NCI-H1105 treated with DMSO at 0.1 percent for 48 hours (cell line): ENCODE results near the gene IFFO2.

Source experiments
- DNase-seq: peaks from one replicate; lab custom pipeline; 2025; lab: John Stamatoyannopoulos, UW

The IFFO2 gene

DNA sequence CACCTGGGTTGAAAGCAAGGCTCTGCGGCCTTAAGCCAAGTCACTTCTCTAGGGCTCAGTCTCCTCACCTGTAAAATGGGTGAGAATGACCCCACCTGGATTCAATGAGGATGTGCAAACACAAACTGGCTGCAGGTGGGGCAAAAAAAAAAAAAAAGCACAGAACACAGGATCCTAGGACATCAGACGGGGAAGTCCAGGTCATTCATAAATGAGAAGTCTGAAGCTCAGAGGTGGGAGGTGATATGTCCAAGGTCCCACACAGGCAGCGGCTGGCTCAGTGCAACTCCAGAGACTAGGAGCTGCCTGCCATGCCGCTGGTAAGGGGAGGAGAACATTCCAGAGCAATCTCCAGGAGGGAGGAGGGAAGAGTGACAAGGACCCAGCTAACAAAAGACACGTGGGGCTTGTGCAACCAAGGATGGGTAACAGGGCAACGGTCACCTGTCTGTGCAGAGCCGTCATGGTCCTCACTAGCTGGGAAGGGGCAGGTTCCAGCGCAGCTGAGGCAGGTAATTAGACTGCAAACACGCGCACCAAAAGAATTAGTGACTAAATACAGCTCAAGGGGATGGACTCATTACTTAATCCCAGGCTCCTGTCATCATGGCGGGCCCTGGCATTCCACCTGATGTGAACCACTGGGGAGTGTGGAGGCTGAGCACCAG, 19.5 kb downstream of the IFFO2 start:
- no peak for DNase-seq

DNA sequence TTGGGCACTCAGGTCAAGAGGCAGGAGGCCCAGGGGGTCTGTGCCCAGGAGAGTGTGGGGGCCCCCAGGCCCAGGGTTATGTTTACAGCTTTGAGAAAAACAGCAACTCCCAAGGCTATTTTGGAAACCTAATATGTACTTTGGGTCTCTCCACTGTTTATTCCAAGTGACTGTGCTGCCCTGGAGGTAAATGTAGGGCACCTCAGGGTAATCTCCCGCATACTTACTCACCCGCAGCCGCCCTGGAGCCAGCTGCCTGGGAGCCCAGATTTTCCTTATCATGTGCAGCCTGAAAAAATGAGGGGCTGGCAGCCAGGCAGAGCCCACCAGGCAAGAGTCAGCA, 20.0 kb downstream of the IFFO2 start:
- DNase-seq = no peak

DNA sequence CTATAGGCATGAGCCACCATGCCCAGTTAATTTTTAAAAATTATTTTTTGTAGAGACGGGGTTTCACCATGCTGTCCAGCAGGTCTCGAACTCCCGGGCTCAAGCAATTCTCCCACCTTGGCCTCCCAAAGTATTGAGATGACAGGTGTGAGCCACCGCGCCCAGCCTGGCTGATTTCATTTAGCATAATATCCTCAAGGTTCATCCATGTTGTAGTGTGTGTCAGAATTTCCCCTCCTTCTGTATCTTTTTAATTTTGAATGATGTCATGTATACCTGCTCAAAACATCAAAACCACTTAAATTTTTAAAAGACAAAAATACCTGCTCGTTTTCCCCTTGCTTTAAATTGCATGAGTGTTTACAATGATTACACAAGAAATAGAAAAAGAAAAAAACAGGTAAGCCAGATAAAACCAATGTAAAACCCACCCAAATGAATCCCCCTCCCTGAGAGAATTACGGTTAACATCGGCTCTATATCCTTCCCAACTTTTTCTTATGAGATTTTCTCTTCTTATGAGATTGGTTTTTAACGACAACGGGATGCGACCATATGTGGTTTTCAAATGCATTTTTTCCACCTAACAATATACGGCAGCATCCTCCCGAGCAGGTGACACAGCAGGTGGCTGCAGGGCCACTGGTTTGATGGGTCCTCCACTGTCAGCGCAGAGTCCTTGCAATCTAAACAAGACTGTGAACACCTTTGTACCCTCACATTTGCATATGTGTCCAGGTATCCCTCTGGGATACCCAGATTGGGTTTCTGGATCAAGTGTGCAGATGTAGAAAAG, 22.1 kb downstream of the IFFO2 start:
- DNase-seq = no peak

DNA sequence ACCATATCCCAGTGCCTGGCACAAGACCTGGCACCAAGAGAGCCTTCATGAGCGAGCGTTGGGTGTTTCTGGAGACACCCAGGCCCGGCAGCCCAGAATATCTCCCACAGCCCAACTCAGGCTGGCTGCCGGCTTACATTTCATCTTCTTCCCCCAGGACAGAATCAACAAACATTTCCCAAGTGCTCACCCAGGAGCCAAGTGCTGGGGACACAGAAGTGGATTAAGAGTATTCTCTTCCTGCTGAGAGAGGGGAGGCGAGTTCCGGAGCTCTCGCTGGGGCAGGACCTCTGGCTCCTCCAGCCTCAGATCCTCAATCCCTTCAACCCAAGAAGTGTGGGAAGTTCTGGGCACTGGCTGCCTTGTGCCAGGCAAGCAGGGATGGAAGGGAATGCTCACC, 23.6 kb downstream of the IFFO2 start:
- DNase-seq = no peak

DNA sequence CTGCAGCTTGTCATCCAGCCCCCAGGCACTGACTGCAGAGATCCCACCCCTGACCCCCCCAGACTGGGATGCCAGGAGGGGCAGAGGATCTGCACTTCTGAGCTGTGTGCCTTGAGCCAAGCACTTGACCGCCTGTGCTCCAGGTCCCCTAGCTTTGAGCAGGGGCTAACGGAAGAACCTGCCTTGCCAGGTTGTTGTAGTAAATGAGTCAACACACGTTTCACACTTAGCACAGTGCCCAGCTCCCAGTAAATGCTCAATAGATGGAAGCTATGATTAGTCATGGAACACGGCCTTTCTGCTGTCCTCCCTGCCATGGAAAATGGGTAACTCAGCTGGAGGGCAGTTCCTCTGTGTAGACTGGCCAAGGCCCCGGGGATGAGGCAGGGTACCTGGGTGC, 24.1 kb downstream of the IFFO2 start:
- DNase-seq = no peak

DNA sequence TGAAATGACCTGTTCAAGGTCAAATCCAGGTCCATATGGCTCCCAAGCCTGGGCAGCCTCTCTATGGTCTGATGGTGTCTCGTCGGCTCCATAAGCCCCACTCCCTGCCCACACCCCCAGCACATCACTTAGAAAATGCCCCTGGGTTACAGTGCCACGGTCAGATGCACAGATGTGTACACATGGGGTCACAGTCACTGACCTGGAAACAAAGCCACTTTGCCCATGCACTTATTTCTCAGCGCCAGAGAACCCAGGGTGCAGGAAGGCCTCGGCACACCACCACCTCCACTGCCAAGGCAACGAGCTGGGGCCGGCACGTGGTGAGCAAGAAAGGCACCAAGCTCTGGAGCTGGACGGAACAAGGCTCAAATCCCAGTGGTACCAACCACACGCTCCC, 24.7 kb downstream of the IFFO2 start:
- no peak for DNase-seq

DNA sequence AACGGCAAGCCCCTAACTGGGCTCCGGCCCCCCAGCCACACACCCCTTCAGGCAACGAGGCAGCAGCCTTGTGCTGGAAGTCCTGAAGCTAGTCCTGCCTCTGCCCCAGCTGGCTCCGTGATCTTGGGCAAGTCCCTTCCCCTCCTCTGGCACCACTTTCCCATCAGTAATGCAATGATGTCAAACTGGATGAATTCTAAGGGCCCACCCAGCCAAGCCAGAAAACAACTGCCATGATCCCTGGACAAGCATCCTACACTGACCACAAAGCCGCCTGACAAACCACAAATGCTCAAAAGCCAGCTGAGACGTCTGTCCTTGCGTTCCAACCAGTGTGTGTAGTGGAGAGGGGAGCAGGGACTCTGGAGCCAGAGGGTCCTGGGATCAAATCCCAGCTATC, 26.8 kb downstream of the IFFO2 start:
- no peak for DNase-seq

DNA sequence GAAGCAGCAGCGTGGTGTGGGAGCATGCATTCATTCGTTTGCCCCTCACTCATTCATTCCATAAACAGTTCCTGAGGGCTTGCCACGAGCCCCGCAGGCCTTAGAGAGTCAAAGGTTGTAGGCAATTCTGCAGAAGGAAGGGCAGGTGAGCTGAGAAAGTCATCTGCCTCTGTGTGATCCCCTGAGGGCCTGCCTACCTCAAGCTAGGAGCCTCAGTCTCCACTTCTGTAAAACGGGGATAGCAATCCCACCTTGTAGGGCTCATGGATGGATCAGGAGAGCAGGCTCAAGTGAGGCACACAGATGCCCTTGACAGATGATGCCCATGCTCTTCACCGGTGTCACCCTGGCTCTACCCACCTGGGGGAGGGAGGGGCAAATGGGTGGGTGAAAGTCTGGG, 27.5 kb downstream of the IFFO2 start:
- no peak for DNase-seq

DNA sequence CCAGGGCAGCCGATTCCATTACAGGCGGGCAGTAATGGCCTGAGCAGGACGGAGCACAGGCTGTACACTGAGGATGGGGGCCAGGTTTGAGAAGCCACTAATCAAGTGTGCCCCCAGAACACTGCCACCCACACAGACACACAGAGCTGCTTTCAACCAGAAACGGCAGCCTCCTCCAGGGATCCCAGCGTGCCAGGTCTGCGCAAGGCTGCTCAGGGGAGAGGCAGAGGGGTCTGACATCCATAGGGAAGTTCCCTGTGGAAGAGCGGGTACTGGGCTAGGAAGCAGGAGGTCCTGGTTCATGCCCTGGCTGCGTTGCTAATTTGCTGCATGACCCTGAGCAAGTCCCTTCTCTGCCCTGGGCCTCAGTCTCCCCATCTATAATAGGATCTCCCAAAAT, 28.1 kb downstream of the IFFO2 start:
- no peak for DNase-seq

DNA sequence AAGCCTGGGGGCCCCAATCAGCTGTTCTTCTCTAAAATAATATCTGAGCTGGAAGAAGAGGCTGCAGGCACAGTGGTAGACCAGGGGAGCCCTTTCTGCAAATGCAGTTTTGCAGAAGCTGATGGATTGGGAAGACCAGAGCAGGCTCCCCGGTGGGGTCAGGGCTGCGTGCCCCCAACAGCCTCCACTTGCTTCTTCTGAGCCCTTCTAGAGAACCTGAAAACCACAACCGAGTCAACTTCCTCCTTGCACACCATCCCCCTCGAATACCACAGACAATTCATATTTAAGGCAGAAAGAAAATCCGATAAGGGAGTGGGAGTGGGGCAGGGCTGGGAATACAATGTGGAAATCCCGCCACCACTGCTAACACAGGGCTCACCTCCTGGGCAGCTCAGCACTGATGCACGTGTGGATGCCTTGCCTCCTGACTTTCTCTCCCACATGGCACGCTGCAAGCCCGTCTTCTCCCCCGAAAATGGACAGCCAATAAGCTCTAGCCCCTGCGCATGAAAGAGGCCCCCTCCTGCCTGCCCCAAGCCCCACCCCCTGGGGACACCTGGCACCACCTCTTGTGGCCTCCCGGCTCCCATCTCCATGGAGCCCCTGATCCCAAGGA, 28.7 kb downstream of the IFFO2 start:
- no peak for DNase-seq

DNA sequence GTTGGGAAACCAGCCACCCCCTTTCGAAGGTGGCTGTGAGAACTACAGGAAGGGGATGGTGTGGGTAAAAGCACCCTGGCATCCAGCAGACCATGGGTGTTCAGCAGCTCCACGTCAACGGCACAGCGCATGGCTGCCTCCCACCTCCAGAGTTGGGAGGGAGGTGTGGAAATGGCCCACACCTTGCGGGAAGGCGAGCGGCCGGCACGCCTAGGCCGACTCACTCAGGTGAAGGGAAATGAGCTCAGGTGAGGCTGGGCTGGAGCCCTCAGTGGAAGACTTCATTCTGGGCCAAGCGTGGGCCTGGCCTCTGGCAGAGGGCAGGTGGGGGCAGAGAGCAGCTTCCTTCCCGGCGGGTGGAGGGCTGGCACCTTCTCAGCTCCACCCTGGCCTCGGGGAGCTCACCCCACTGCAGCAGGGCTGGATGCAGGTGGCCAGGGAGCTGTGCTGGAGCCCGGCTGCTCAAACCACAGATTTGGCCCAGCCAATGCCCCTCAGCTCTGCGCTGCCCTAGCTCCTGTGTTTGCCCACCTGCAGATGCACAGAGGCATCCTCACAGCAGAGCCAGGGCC, 29.3 kb downstream of the IFFO2 start:
- no peak for DNase-seq

DNA sequence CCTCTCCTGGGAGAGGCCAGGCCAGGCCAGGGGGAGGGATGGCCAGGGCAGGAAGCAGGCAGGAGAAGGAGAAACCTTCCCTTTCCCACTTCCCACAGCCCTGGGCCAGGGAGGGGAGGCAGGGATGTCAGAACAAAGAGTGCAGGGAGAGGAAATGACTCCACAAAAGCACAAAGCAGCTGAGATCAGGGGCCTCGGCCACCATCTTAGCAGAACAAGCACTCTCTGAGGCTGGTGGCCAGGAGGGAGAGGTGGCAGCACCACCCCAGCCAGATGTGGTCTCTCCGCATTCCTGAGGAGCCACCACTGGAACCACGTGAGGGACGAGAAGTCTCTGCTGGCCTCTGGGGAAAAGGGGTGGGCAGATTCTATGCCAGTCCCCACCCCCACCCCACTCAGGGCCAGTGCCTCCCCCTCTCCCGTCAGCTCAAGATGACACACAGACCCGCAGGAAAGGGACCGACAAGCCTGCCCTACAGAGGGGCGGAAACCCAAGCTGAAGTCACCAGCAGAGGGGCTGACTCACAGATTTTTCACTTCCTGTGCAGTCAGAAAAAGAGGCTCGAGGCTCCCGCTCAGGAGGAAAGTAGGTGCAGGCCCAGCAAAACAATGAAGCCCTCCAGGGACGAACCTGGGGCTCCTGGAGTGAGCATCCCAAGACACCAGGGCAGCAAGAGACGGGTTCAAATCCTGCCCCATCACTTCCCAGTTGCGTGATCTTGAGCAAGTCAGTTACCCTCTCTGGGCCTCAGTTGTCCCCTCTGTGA, 30.0 kb downstream of the IFFO2 start:
- no peak for DNase-seq

DNA sequence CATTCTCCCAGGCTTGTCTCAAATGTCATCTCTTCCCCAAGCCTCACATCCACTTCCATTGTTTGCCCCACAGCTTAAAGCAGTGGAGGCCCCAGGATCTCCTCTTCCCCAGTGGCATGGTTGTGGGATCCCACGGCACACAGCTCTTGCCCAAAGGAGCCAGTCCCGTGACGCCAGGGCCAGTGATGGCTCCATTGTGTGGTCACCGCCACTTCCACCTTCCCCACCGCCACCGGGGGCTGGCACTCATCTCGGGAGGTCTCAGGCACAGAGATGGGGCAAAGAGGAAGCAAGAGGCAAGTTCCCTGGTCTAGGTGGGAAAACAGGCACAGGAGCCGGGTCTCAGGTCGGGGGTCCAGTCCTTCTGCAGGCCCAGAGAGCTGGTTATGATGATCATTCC, 31.2 kb downstream of the IFFO2 start:
- no peak for DNase-seq

DNA sequence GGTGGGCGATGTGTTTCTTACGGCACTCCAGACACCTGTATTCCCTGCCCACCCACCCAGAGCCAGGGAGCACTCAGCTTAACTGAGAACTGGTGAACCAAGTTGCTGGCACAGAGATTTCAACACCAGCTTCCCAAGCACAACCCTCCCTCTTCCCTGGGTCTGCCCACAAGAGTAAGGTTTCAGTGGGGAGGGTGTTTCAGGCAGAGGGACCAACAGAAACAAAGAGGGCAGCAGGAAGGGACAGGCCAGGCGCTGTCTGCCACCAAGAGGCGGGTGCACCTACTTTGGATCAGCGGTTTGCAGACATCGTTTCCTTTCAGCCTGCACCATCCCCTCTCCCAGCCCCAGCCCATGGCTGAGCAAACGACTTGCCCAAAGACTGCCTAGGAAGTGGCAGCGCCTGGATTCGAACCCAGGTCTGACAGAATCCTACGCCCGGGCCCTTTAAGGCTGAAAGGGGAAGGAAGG, 32.2 kb downstream of the IFFO2 start:
- DNase-seq = no peak

DNA sequence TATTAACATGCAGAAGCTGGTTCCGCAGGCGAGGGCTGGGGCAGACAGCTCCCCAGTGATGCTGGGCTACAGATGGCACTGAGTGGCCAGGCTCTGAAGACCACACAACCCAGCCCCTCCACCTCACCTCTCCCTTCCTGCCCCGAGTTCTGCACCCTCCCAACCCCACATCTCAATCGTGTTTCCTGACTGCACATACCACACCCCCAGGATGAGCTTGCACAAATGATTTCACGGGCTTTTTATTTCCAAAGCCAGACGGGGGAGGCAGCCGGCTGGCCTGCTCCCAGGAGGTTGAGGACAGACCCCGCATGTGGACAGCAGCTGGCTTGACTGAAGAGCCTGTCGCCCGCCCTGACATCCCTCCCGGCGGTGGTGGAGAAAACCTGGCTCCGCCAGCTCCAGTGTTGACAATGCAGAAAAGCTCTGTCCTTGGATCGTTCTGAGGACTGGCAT, 32.7 kb downstream of the IFFO2 start:
- peak; percentile 65 for DNase-seq

DNA sequence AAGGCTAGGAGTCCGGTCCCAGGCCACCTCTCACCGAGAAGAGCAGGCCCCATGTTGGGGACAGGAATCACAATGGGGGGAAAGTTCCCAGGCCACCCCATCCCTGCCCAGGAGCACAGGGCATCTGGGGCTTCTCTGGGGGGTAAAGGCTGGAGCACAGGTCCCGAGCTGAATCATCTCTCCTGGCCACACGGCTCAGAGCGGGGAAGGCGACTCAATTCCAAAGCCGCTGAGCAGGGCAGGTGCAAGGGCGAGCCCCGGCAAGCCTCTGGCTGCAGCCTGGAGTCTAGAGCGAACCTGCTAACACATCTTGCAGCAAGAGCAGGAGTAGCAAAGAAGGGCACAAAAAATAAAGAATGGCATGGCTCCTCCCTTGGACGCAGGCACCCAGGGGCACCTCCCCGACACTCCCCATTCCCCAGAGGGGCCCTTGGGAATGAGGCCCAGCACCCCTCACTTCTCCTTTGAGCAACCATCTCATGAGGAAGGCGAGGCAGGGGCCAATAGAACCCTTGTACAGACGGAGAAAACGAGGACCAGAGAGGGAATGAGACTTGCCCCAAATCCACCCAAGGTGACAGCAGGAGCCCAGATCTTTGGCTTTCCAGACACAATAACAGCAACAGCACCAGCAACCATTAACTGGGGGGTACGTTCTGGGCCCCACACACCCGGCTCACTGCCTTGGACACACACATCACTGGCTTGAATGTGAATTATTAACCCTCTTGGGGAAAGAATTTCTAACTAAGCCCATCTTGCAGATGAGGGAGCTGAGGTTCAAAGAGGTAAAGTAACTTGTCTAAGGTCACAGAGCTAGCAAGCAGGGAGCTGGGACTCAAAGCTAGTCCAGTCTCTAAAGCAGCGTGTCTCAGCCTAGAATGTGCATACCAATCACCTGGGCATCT, 33.4 kb downstream of the IFFO2 start:
- peak; percentile 71 for DNase-seq

DNA sequence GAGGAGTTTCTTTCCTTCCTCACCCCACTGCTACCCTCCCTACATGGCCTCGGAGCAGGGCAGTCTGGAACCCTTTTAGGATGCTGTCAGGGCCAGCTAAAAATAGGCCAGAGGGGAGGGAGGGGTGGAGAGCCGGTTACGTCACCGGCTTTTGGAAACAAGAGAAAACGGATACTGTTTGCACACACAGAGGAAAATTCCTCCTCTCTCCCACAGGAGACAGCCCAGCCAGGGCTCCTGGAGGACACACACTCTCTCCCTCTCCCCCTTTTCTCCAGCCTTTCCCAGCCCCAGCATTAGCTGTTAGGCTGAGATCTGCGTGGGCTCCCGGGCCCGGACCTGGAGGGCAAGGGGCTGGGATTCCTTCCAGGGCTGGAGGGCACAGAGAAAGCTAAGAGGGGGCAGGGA, 34.2 kb downstream of the IFFO2 start:
- DNase-seq = no peak

DNA sequence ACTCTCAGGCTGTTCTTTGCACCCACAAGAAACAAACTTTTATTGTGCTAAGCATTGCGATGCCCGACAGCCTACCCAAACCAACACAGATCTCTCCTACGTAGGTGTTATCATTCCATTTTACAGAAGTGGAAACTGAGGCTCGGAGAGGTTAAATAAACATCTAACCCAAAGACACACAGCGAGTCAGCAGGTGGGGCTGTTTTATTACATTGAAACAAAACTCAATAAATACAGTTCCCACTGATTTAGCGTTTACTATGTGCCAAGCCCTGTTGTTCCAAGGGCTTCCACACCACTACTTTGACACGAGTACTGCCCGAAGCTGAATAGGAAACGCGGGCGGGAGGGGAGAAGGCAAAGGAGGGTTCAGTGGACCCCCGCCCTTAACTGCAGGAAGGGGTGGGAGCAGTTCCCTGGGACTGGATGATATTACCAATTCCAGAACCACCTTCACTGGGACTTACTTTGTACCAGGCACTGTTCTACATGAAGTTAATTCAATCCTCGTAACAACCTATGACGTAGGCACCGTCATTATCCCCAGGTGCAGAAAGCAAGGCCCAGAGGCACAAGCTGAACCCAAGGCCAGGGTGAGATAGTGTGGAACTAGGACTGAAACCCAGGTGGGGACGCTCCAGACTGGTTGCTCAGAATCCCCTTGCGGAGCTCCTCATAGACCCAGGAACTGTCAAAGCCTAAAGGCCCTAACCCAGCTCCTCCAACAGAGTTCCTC, 34.8 kb downstream of the IFFO2 start:
- no peak for DNase-seq

DNA sequence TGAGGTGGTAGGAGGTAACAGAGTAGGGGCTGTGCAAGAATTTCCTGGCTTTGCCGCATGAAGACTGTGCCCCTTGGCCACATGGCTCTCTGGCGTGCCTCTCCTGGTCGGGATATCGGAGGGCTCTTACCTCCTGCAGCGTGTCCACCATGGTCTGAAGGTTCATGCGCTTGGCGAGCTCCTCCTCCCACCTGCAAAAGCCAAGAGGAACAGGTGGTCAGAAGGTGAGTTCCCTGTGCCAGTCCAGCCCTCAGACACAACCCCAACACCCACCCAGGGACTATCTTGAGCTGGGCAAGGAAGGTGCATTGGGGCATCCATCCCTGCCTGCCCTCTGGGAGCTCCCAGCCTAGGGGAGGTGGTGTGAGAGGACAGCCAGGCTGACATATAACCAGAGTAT, 35.5 kb downstream of the IFFO2 start:
- no peak for DNase-seq

DNA sequence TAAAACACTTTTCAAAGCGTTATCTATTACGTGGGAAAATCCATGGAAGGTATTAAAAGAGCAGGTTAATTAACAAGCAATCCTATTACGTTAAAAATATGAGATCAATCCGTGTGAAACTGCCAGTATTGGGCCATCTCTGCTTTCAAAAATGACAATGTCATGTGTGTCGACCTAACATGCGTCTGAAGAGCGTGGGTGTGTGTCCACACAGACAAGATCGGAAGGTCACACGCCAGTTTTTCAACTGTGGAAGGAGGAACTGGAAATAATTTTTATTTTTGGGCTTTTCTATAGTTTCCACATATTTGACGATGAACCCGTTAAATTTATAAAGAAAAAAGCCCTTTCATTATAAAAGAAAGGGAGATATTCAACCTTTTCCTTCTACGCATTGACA, 36.5 kb downstream of the IFFO2 start:
- no peak for DNase-seq
